HepG2 (cell line): ENCODE data around the gene RNASE4. TPM values are rescaled to one million over a fixed set of nuclear protein-coding genes. Genes with fewer than 3 reads are reported as not detected.

Experiments used
- CC2D1A ChIP-seq: sonication (generic); formaldehyde crosslinking; IDR thresholded peaks from 2 replicates; pipeline ENCODE4 v1.8.1; 2023; ENCODE audit warnings: mild to moderate bottlenecking, missing genetic modification reagents
- FOXP4 ChIP-seq: sonication (generic); formaldehyde crosslinking; IDR thresholded peaks from 2 replicates; pipeline ENCODE4 v1.4.0; 2020; ENCODE audit warnings: missing genetic modification reagents
- GRHL1 ChIP-seq: sonication (generic); formaldehyde crosslinking; conservative IDR thresholded peaks from 2 replicates; pipeline ENCODE4 v1.8.0; 2022; ENCODE audit warnings: missing genetic modification reagents
- HNRNPLL ChIP-seq: fragments of 200-400 bp; formaldehyde crosslinking; IDR thresholded peaks from 2 replicates; pipeline ENCODE4 v1.6.1; 2017; ENCODE audit warnings: mild to moderate bottlenecking, low read depth, low read length; ENCODE audit not compliant: poor library complexity, severe bottlenecking
- JUND ChIP-seq: sonication (generic); formaldehyde crosslinking; IDR thresholded peaks from 2 replicates; pipeline ENCODE4 v1.8.0; 2022; ENCODE audit warnings: mild to moderate bottlenecking, missing genetic modification reagents
- KMT2B ChIP-seq: IDR thresholded peaks from 2 replicates; pipeline ENCODE4 v1.6.1; 2016; ENCODE audit warnings: missing genetic modification reagents, missing compliant biosample characterization
- MLX ChIP-seq: IDR thresholded peaks from 2 replicates; pipeline ENCODE4 v1.6.1; 2016
- PHF5A ChIP-seq: IDR thresholded peaks from one replicate; pipeline ENCODE4 v1.6.1; 2018; ENCODE audit warnings: low read depth, missing genetic modification reagents; ENCODE audit not compliant: unreplicated experiment
- RAD21 ChIP-seq: fragments of 450-650 bp; formaldehyde crosslinking; IDR thresholded peaks from 2 replicates; pipeline ENCODE4 v1.5.0; 2020; ENCODE audit warnings: mild to moderate bottlenecking
- SAP130 ChIP-seq: IDR thresholded peaks from 2 replicates; pipeline ENCODE4 v1.6.1; 2016; ENCODE audit warnings: low read depth
- SRSF4 ChIP-seq: fragments of 200-400 bp; formaldehyde crosslinking; IDR thresholded peaks from one replicate; pipeline ENCODE4 v1.6.1; 2018; ENCODE audit warnings: mild to moderate bottlenecking, low read depth, low read length, moderate library complexity; ENCODE audit not compliant: poor library complexity, severe bottlenecking
- TEAD3 ChIP-seq: optimal IDR thresholded peaks from 2 replicates; pipeline ENCODE3; 2016; ENCODE audit warnings: borderline replicate concordance
- TOPORS ChIP-seq: sonication (generic); formaldehyde crosslinking; IDR thresholded peaks from 2 replicates; pipeline ENCODE4 v1.8.0; 2023; ENCODE audit warnings: mild to moderate bottlenecking, missing genetic modification reagents
- TP53 ChIP-seq: sonication (generic); formaldehyde crosslinking; conservative IDR thresholded peaks from 2 replicates; pipeline ENCODE4 v1.4.0; 2020; ENCODE audit warnings: missing genetic modification reagents
- ZBTB34 ChIP-seq: sonication (generic); formaldehyde crosslinking; IDR thresholded peaks from 2 replicates; pipeline ENCODE4 v1.8.0; 2022; ENCODE audit warnings: mild to moderate bottlenecking, missing genetic modification reagents
- ZNF121 ChIP-seq: sonication (generic); formaldehyde crosslinking; IDR thresholded peaks from 2 replicates; pipeline ENCODE4 v1.5.0; 2020; ENCODE audit warnings: mild to moderate bottlenecking, missing genetic modification reagents
- ZNF343 ChIP-seq: sonication (generic); formaldehyde crosslinking; IDR thresholded peaks from 2 replicates; pipeline ENCODE4 v1.4.0; 2020; ENCODE audit warnings: mild to moderate bottlenecking, missing genetic modification reagents
- ZNF639 ChIP-seq: conservative IDR thresholded peaks from 2 replicates; pipeline ENCODE4 v1.6.1; 2018; ENCODE audit warnings: missing genetic modification reagents
- ZSCAN9 ChIP-seq: IDR thresholded peaks from 2 replicates; pipeline ENCODE4 v1.6.1; 2016; ENCODE audit warnings: borderline replicate concordance
- polyA plus RNA-seq, 8 experiments: library from polyadenylated mRNA; depleted of rRNA in 3 of 8; stranded (reverse) in 7 of 8; unstranded in 1 of 8; fragments of >200 nt; fragmentation: Illumina TruSeq in 4 of 8; extraction: Trizol in 4 of 8; gene quantifications; 2 replicates each; pipeline versions ENCODE4 v1.2.1 to v1.2.3, GENCODE V29; 2011 to 2016; ENCODE audit warnings: low read depth in 4 of 8, missing spikeins in 1 of 8, mixed read lengths in 1 of 8; ENCODE audit not compliant: insufficient read depth in 1 of 8
- total RNA-seq, 5 experiments: library from RNA; depleted of rRNA; stranded (reverse); fragments of >200 nt; fragmentation: Illumina TruSeq; extraction: Trizol; gene quantifications; 2 replicates each; pipeline ENCODE4 v1.2.3, GENCODE V29; 2016; ENCODE audit warnings: low read depth in 1 of 5

Gene RNASE4
- total and polyA plus RNA-seq, 2 of the 13 experiments (the other 11 are each of a cell fraction or from before 2014, with no cell fraction given) = 109 to 983 TPM

GRCh38 chr14:20671597-20672283 is 12.6 kb upstream of the RNASE4 start (continued):
- TF ChIP-seq MLX (CRISPR knock-in tag) (peak; percentile 31; the same call in 1 of the 2 replicates), TOPORS (CRISPR knock-in tag) (no peak), TP53 (CRISPR knock-in tag) (no peak), CC2D1A (CRISPR knock-in tag) (no peak), ZBTB34 (no peak), SAP130 (CRISPR knock-in tag) (peak; percentile 80), TEAD3 (CRISPR knock-in tag) (peak; percentile 80), JUND (CRISPR knock-in tag) (peak; percentile 51; the same call in 1 of the 2 replicates), RAD21 (CRISPR knock-in tag) (no peak), HNRNPLL (no peak), ZNF639 (CRISPR knock-in tag) (no peak), FOXP4 (CRISPR knock-in tag) (peak; percentile 95), SRSF4 (no peak), ZNF343 (no peak), KMT2B (CRISPR knock-in tag) (no peak), ZNF121 (CRISPR knock-in tag) (no peak), PHF5A (CRISPR knock-in tag) (peak; percentile 77), GRHL1 (CRISPR knock-in tag) (no peak), ZSCAN9 (CRISPR knock-in tag) (peak; percentile 48; the same call in 1 of the 2 replicates)
